Limb (tissue), 2 donors: ENCODE measurements around the gene MAML1.
"Not testable (repeated sequence)": the region's sequence is repeated elsewhere in the genome, so short reads cannot be mapped to it uniquely, and the experiment has no call there.

ENCODE experiments used
- DNase-seq, 2 donors: peaks; one replicate each; pipeline ENCODE4 v3.0.0-alpha.2; 2016; ENCODE audit errors: extremely low spot score in 2 of 2

MAML1 gene

GRCh38 chr5:179732918-179733771, 523 bp downstream of the MAML1 start:
- peak; percentile 21 to 72 for DNase-seq

GRCh38 chr5:179733772-179734126, 1.1 kb downstream of the MAML1 start:
- no peak for DNase-seq

DNA sequence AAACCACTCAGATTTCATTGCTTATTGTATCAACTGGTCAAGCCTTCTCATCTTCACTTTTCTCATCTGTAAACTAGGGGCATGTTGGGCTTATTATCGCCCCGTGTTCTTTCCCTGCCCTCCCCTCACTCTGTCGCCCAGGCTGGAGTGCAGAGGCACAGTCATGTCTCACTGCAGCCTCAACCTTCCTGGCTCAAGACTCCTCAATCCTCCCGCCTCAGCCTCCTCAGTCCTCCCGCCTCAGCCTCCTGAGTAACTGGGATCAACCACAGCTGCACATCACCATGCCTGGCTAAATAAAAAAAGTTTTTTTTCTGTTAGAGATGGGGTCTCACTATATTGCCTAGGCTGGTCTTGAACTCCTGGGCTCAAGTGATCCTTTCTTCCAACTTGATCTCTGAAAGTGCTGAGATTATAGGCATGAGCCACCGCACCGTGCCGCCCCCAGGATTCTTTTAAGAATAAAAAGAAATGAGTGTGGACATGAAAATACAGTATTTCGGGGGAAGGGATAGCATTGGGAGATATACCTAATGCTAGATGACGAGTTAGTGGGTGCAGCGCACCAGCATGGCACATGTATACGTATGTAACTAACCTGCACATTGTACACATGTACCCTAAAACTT, 2.0 kb downstream of the MAML1 start:
- DNase-seq, result no peak

- DNase-seq, result no peak
These were observed 6.1 kb downstream of the MAML1 start for GRCh38 chr5:179738742-179739141.

DNA sequence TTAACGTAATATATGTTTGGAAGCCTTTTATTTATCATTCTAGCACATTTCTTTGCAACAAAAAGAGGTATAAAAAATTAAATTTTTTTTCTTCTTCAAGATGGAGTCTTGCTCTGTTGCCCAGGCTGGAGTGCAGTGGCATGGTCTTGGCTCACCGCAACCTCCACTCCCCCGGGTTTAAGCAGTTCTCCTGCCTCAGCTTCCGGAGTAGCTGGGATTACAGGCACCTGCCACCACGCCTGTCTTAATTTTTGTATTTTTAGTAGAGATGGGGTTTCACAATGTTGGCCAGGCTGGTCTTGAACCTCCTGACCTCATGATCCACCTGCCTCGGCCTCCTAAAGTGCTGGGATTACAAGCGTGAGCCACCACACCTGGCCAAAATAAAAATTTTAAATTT, 11.5 kb downstream of the MAML1 start:
- DNase-seq, result not testable (repeated sequence)

DNA sequence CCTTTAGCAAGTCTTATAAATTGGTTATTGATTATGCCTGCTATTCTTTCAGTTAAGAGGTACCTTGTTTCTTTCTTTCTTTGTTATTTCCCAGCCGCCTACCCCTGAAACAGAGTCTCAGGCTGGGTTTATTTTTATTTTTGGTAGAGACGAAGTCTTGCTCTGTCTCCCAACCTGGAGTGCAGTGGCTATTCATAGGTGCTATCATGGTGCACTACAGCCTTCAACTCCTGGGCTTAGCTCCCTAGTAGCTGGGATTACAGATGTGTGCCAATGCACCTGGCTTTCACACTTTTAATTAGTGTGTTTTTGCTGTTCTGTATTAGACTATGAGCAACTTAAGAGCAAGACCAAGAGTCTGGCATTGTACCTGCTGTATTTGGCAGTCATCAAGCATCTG, 14.2 kb downstream of the MAML1 start:
- DNase-seq, result no peak

GRCh38 chr5:179747811-179748210, 15.2 kb downstream of the MAML1 start:
- DNase-seq, result no peak

GRCh38 chr5:179749857-179750508, 17.4 kb downstream of the MAML1 start:
- DNase-seq, result no peak

DNA sequence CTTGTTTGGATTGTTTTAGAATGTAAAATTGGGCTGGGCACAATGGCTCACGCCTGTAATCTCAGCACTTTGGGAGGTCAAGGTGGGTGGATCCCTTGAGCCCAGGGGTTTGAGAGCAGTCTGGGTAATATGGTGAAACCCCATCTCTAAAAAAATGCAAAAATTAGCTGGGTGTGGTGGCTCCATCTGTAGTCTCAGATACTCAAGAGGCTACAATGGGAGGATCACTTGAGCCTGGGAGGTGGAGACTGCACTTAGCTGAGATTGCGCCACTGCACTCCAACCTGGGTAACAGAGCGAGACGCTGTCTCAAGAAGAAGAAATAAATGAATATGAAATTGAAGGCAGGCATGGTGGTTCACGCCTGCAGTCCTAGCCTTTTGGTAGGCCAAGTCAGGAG, 21.3 kb downstream of the MAML1 start:
- no peak for DNase-seq

DNA sequence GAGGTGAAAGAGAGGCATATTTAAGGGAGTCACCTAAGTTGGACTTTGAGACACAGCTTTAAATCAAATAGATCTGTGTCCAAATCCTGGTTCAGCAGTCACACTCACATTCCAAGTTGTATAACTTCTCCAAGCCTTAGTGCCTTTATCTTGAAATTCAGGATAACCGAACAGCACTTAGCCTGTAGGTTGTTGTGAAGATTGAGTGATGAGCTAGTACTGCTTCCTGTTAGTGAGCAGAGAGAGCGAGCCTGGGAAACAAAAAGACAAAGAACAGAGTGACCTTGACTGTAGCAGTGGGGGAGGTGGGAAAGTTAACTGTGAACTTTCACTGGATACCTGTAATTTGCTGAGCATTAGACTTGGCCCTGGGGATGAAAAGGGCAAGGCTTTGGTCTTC, 22.4 kb downstream of the MAML1 start:
- no peak for DNase-seq

DNA sequence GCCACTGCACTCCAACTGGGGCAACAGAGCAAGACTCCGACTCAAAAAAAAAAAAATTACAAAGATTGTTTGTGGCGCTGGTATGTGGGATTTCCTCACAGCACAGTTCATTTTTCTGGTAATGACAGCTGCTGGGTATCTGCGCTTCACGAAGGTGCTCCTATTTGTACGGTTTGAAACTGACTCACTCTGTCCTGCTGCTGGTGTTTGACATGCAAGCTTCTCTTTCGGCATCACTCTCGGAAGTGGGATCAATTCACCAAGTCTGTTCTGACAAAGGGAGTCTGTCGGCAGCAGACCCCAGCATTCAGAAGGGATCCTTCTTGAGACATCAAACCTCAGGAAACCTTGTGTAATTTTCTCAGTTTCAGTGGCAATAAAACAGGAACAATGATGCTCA, 26.3 kb downstream of the MAML1 start:
- no peak for DNase-seq

DNA sequence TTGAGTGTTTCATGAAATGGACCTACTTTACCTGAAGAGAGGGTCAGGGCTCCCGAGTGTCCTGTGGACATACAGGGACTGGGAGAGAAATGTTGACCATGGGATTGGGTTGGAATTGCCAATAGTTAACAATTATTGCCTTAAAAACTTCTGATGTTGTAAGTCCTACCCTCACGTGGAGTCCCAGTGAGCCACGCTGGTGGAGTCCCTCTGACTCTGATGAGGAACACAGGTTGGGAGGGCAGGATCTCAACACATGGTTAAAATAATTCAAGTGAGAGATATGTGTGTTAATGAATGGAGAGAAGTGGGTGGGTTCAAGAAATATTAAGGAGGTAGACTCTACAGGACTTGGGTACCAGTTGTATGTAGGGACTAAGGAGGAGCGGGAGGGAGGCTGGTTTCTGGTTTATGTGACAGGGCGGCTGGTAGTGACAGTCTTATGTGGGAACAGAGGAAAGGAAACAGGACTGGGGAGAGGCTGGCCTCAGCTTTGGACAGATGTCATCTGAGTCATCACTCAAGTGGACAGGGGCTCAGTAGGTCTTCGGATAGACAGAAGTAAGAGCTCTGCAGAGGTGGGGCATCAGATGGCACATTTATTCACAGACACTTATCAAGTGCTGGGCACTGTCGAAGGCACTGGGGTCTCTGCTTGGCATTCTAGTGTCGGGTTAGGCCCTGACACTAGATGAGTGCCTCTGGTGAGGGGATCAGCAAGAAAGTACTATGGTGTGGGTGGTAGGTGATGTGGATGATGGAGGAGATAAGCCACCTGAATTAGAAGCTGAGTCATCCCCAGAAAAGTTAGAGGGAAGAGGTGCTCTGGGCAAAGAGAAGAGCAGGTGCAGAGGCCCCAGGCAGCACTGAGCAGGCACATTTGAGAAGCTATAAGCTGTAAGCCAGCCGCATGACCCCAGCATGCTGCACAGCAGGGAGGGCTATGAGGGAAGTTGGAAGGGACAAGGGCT, 27.2 kb downstream of the MAML1 start:
- DNase-seq, result no peak

- no peak for DNase-seq
These were observed 29.6 kb downstream of the MAML1 start for GRCh38 chr5:179762079-179762780.

GRCh38 chr5:179762781-179763176, 30.2 kb downstream of the MAML1 start:
- DNase-seq, result no peak

- DNase-seq, result peak; percentile 60 to 79
These were observed 30.8 kb downstream of the MAML1 start for GRCh38 chr5:179763215-179763945.

DNA sequence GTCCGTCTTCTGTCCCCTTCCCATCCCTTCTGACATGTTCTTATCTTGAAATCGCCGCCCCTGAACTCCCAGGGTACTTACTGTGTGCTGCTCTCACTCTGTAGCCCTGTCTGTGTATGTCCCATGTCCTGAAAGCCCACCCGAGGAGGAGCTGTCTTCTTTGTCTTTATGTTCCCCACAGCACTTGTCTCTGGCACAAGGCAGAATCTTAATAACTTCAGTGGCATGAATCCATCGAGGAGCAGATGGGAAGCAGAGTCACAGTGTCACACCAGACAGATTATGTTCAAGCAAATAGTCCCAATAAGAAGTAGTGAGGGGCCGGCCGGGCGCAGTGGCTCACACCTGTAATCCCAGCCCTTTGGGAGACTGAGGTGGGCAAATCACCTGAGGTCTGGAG, 31.4 kb downstream of the MAML1 start:
- no peak for DNase-seq

GRCh38 chr5:179765400-179765799, 32.8 kb downstream of the MAML1 start:
- DNase-seq, result no peak

DNA sequence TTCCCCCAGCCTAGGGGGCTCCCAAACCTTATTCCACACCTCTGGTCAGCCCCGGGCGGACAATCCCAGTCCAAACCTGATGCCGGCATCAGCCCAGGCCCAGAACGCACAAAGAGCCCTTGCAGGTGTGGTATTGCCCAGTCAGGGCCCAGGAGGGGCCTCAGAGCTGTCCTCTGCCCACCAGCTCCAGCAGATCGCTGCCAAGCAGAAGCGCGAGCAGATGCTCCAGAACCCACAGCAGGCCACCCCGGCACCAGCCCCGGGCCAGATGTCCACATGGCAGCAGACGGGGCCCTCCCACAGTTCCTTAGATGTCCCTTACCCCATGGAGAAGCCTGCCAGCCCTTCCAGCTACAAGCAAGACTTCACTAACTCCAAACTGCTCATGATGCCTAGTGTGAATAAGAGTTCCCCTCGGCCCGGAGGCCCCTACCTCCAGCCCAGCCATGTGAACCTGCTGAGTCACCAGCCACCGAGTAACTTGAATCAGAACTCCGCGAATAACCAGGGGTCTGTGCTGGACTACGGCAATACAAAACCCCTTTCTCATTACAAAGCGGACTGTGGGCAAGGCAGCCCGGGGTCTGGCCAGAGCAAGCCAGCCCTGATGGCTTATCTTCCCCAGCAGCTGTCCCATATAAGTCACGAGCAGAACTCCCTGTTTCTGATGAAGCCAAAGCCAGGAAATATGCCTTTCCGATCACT, 33.6 kb downstream of the MAML1 start:
- no peak for DNase-seq

DNA sequence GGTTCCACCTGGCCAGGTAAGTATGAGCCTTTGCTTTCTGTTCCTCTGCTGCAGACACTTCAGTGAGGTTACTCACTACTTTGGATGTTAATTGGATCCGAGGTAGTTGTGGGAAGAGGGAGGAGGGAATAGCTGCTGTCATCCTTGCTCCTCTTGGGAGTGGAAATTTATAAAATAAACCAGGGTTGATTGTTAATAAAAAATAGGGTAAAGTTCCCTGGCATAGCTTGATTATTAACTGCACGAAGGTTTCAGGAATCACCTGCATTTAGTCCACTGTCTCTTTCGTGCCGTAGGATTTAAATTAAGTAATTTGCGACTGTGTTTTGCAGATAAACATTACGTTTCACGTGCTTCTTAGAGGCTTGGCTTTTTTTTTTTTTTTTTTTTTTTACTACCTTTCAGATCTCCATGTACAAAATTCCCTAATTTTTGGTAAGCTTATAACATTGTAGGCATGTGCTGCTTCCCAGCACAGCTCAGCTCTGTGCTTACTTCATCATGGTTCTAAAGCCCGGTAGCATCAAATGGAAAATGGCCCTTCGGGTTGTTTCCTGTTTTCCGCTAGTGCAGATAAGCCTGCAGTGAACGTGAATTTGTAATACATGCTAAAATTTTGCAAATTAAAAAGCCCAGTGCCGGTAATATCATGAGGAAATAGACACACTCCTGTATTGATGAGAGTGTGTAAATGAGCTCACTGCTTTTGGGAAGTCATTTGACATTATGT, 34.3 kb downstream of the MAML1 start:
- DNase-seq, result no peak
